SK-N-SH treated with all-trans-retinoic acid at 6 μM for 48 hours (cell line): ENCODE data around the gene UNC13C.

Experiments used
- ATAC-seq: fragments of 200-7000 bp; cut with Tn5 transposase; 3 replicates; pipeline ENCODE4 v1.9.1; 2020; ENCODE audit warnings: mild to moderate bottlenecking, moderate library complexity
- ARNTL ChIP-seq: fragments of 450-650 bp; formaldehyde crosslinking; IDR thresholded peaks from 2 replicates; pipeline ENCODE4 v1.5.0; 2020; ENCODE audit warnings: low read depth, mild to moderate bottlenecking, moderate library complexity, borderline replicate concordance
- CSDC2 ChIP-seq: fragments of 250-450 bp; sonication (Bioruptor Pico); IDR thresholded peaks from 2 replicates; pipeline ENCODE4 v1.5.0; 2020; ENCODE audit warnings: mild to moderate bottlenecking, moderate library complexity
- ESRRG ChIP-seq: fragments of 250-450 bp; sonication (Bioruptor Pico); IDR thresholded peaks from 2 replicates; pipeline ENCODE4 v1.6.1; 2021; ENCODE audit warnings: mild to moderate bottlenecking
- GLIS3 ChIP-seq: fragments of 250-450 bp; sonication (Bioruptor Pico); IDR thresholded peaks from 2 replicates; pipeline ENCODE4 v1.5.0; 2020; ENCODE audit warnings: mild to moderate bottlenecking, moderate library complexity
- ISL1 ChIP-seq: fragments of 250-450 bp; sonication (Bioruptor Pico); IDR thresholded peaks from 2 replicates; pipeline ENCODE4 v2.1.2; 2022; ENCODE audit warnings: mild to moderate bottlenecking, moderate library complexity
- OSR1 ChIP-seq: fragments of 250-450 bp; sonication (Bioruptor Pico); IDR thresholded peaks from 2 replicates; pipeline ENCODE4 v1.8.0; 2022; ENCODE audit warnings: moderate library complexity, mild to moderate bottlenecking, inconsistent platforms
- PPARA ChIP-seq: fragments of 250-450 bp; sonication (Bioruptor Pico); IDR thresholded peaks from 2 replicates; pipeline ENCODE4 v1.5.0; 2020; ENCODE audit warnings: mild to moderate bottlenecking, borderline replicate concordance
- RARB ChIP-seq: fragments of 250-450 bp; sonication (Bioruptor Pico); IDR thresholded peaks from 2 replicates; pipeline ENCODE4 v1.8.0; 2021; ENCODE audit warnings: mild to moderate bottlenecking, moderate library complexity
- SNAI2 ChIP-seq: fragments of 250-450 bp; sonication (Bioruptor Pico); IDR thresholded peaks from 2 replicates; pipeline ENCODE4 v1.5.0; 2020; ENCODE audit warnings: mild to moderate bottlenecking, moderate library complexity
- TCF4 ChIP-seq: fragments of 250-450 bp; sonication (Bioruptor Pico); IDR thresholded peaks from 2 replicates; pipeline ENCODE4 v1.8.0; 2021; ENCODE audit warnings: mild to moderate bottlenecking, moderate library complexity, borderline replicate concordance
- TOX ChIP-seq: fragments of 250-450 bp; sonication (Bioruptor Pico); IDR thresholded peaks from 2 replicates; pipeline ENCODE4 v1.8.0; 2021; ENCODE audit warnings: mild to moderate bottlenecking, moderate library complexity, borderline replicate concordance
- ZC3H10 ChIP-seq: fragments of 250-450 bp; sonication (Bioruptor Pico); IDR thresholded peaks from 2 replicates; pipeline ENCODE4 v1.5.1; 2021; ENCODE audit warnings: mild to moderate bottlenecking, moderate library complexity
- ZFP3 ChIP-seq: fragments of 250-450 bp; sonication (Bioruptor Pico); IDR thresholded peaks from 2 replicates; pipeline ENCODE4 v1.5.0; 2020; ENCODE audit warnings: mild to moderate bottlenecking, moderate library complexity
- ZFP30 ChIP-seq: fragments of 450-650 bp; formaldehyde crosslinking; IDR thresholded peaks from 2 replicates; pipeline ENCODE4 v1.5.0; 2022; ENCODE audit warnings: mild to moderate bottlenecking, moderate library complexity
- ZNF565 ChIP-seq: fragments of 450-650 bp; formaldehyde crosslinking; conservative IDR thresholded peaks from 2 replicates; pipeline ENCODE4 v1.5.0; 2020; ENCODE audit warnings: low read depth, mild to moderate bottlenecking, moderate library complexity
- ZNF8 ChIP-seq: fragments of 450-650 bp; formaldehyde crosslinking; IDR thresholded peaks from 2 replicates; pipeline ENCODE4 v1.5.0; 2020; ENCODE audit warnings: mild to moderate bottlenecking, moderate library complexity
- TF ChIP-seq, protein P1 (sequence below): fragments of 250-450 bp; sonication (Bioruptor Pico); IDR thresholded peaks from 2 replicates; pipeline ENCODE4 v1.8.0; 2020; ENCODE audit warnings: mild to moderate bottlenecking, moderate library complexity, borderline replicate concordance
- TF ChIP-seq, protein P2 (sequence below): fragments of 250-450 bp; sonication (Bioruptor Pico); IDR thresholded peaks from 2 replicates; pipeline ENCODE4 v1.5.1; 2020; ENCODE audit warnings: low read depth, mild to moderate bottlenecking, moderate library complexity
- TF ChIP-seq, protein P3 (sequence below): fragments of 250-450 bp; sonication (Bioruptor Pico); IDR thresholded peaks from 2 replicates; pipeline ENCODE4 v1.8.0; 2021; ENCODE audit warnings: low read depth, mild to moderate bottlenecking, moderate library complexity, borderline replicate concordance
- TF ChIP-seq, protein P4 (sequence below): fragments of 250-450 bp; sonication (Bioruptor Pico); IDR thresholded peaks from 2 replicates; pipeline ENCODE4 v1.5.1; 2021; ENCODE audit warnings: mild to moderate bottlenecking, moderate library complexity
- TF ChIP-seq, protein P5 (sequence below): fragments of 250-450 bp; sonication (Bioruptor Pico); IDR thresholded peaks from 2 replicates; pipeline ENCODE4 v1.5.0; 2020; ENCODE audit warnings: mild to moderate bottlenecking, moderate library complexity

Gene UNC13C

DNA sequence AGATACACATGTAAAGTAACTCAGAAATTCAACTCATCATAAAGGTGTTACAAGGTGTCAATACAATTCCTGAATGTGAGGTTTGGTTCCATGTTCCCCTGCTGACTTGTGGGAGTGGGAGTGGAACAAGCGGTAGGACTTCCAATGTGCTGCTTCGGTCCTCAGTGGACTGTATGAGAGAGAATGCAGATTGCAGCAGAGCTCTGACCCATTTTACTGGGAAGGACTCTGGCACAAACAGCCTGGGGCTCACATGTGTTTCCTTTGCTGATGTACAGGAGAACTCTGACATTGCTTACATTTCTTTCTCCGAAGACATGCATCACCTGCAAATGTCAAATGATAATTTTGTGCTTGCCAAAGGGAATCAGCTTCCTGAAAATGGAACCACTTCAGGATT lies 111.5 kb downstream of the UNC13C start:
- no peak for ATAC-seq
- TF ChIP-seq, protein P1, sequence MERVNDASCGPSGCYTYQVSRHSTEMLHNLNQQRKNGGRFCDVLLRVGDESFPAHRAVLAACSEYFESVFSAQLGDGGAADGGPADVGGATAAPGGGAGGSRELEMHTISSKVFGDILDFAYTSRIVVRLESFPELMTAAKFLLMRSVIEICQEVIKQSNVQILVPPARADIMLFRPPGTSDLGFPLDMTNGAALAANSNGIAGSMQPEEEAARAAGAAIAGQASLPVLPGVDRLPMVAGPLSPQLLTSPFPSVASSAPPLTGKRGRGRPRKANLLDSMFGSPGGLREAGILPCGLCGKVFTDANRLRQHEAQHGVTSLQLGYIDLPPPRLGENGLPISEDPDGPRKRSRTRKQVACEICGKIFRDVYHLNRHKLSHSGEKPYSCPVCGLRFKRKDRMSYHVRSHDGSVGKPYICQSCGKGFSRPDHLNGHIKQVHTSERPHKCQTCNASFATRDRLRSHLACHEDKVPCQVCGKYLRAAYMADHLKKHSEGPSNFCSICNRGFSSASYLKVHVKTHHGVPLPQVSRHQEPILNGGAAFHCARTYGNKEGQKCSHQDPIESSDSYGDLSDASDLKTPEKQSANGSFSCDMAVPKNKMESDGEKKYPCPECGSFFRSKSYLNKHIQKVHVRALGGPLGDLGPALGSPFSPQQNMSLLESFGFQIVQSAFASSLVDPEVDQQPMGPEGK (CRISPR knock-in tag), result no peak
- TF ChIP-seq, protein P2, sequence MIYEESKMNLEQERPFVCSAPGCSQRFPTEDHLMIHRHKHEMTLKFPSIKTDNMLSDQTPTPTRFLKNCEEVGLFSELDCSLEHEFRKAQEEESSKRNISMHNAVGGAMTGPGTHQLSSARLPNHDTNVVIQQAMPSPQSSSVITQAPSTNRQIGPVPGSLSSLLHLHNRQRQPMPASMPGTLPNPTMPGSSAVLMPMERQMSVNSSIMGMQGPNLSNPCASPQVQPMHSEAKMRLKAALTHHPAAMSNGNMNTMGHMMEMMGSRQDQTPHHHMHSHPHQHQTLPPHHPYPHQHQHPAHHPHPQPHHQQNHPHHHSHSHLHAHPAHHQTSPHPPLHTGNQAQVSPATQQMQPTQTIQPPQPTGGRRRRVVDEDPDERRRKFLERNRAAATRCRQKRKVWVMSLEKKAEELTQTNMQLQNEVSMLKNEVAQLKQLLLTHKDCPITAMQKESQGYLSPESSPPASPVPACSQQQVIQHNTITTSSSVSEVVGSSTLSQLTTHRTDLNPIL (CRISPR knock-in tag), result no peak
- TF ChIP-seq ARNTL (CRISPR knock-in tag) (no peak), ZC3H10 (CRISPR knock-in tag) (no peak), TCF4 (CRISPR knock-in tag) (no peak), ZNF565 (no peak), ZFP3 (CRISPR knock-in tag) (no peak), ISL1 (CRISPR knock-in tag) (no peak), CSDC2 (no peak)

DNA sequence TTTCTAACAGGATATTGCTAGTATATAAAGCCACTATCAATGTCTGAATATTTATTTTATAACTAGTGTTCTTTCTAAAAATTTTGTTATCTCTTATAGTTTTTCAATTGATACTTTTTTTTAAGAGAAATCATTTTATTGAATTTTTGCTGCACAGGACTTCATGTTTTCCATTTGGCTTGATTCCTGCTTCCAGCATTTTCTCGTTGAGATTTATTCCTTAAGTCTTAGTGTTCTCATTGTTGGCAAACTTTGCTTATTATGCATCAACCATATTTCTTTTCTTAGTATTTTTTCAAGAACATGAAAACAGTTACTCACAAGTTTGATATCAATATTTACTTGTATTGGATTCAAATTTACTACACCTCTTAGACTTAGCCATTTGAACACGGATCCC lies 113.4 kb downstream of the UNC13C start:
- TF ChIP-seq ZNF565, result no peak
- TF ChIP-seq ZFP3 (CRISPR knock-in tag), result no peak
- TF ChIP-seq GLIS3 (CRISPR knock-in tag), result no peak
- TF ChIP-seq, protein P2 (CRISPR knock-in tag), result no peak
- TF ChIP-seq TCF4 (CRISPR knock-in tag), result no peak
- no peak for TF ChIP-seq OSR1
- TF ChIP-seq, protein P3, sequence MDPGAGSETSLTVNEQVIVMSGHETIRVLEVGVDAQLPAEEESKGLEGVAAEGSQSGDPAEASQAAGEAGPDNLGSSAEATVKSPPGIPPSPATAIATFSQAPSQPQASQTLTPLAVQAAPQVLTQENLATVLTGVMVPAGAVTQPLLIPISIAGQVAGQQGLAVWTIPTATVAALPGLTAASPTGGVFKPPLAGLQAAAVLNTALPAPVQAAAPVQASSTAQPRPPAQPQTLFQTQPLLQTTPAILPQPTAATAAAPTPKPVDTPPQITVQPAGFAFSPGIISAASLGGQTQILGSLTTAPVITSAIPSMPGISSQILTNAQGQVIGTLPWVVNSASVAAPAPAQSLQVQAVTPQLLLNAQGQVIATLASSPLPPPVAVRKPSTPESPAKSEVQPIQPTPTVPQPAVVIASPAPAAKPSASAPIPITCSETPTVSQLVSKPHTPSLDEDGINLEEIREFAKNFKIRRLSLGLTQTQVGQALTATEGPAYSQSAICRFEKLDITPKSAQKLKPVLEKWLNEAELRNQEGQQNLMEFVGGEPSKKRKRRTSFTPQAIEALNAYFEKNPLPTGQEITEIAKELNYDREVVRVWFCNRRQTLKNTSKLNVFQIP, result no peak
- TF ChIP-seq SNAI2 (CRISPR knock-in tag), result no peak
- TF ChIP-seq RARB, result no peak
- TF ChIP-seq TOX (CRISPR knock-in tag), result no peak
- TF ChIP-seq CSDC2, result no peak
- no peak for TF ChIP-seq ESRRG
- no peak for TF ChIP-seq PPARA
- no peak for TF ChIP-seq ISL1 (CRISPR knock-in tag)
- TF ChIP-seq, protein P4, sequence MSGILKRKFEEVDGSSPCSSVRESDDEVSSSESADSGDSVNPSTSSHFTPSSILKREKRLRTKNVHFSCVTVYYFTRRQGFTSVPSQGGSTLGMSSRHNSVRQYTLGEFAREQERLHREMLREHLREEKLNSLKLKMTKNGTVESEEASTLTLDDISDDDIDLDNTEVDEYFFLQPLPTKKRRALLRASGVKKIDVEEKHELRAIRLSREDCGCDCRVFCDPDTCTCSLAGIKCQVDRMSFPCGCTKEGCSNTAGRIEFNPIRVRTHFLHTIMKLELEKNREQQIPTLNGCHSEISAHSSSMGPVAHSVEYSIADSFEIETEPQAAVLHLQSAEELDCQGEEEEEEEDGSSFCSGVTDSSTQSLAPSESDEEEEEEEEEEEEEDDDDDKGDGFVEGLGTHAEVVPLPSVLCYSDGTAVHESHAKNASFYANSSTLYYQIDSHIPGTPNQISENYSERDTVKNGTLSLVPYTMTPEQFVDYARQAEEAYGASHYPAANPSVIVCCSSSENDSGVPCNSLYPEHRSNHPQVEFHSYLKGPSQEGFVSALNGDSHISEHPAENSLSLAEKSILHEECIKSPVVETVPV (CRISPR knock-in tag), result no peak
- TF ChIP-seq, protein P5, sequence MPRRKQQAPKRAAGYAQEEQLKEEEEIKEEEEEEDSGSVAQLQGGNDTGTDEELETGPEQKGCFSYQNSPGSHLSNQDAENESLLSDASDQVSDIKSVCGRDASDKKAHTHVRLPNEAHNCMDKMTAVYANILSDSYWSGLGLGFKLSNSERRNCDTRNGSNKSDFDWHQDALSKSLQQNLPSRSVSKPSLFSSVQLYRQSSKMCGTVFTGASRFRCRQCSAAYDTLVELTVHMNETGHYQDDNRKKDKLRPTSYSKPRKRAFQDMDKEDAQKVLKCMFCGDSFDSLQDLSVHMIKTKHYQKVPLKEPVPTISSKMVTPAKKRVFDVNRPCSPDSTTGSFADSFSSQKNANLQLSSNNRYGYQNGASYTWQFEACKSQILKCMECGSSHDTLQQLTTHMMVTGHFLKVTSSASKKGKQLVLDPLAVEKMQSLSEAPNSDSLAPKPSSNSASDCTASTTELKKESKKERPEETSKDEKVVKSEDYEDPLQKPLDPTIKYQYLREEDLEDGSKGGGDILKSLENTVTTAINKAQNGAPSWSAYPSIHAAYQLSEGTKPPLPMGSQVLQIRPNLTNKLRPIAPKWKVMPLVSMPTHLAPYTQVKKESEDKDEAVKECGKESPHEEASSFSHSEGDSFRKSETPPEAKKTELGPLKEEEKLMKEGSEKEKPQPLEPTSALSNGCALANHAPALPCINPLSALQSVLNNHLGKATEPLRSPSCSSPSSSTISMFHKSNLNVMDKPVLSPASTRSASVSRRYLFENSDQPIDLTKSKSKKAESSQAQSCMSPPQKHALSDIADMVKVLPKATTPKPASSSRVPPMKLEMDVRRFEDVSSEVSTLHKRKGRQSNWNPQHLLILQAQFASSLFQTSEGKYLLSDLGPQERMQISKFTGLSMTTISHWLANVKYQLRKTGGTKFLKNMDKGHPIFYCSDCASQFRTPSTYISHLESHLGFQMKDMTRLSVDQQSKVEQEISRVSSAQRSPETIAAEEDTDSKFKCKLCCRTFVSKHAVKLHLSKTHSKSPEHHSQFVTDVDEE, result no peak
- TF ChIP-seq ZFP30 (CRISPR knock-in tag), result no peak
- ATAC-seq, result no peak

DNA sequence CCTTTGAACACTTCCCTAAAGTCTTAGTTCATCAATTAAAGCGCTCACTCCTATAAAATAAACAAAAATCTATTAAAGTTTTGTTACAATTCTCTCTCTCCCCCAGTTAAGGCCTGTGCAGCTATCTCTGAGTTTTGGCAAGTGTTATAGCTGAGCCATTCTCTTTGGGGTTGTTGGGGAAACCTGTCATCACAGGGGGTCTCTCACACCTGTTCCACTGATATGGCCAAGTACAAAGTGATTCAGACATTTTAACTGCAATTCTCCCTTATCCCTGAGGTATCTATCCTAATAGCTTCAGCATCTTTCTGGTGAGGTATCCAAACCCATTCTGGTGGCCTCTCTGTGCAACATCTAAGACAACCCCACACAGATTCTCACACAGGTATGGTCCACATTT lies 116.4 kb downstream of the UNC13C start:
- no peak for ATAC-seq
- TF ChIP-seq ZNF8 (CRISPR knock-in tag), result no peak
- no peak for TF ChIP-seq TCF4 (CRISPR knock-in tag)
- TF ChIP-seq, protein P5, result no peak
- TF ChIP-seq ARNTL (CRISPR knock-in tag), result no peak
- TF ChIP-seq, protein P3, result no peak
- no peak for TF ChIP-seq ISL1 (CRISPR knock-in tag)
- TF ChIP-seq, all 23 proteins: peak for 0
